Trophoblast cell (in vitro differentiated cells and primary cell): ENCODE measurements around the gene DAG1.

Source experiments
- DNase-seq, 2 donors: peaks; one replicate each; pipeline ENCODE4 v3.0.0-alpha.2; 2016
- H2AFZ ChIP-seq: 2 replicates; pipeline ENCODE4 v1.6.1; 2013; ENCODE audit warnings: low read length, moderate library complexity, mild to moderate bottlenecking; ENCODE audit not compliant: insufficient read depth, poor library complexity
- H2AK5ac ChIP-seq: 2 replicates; pipeline ENCODE4 v1.6.1; 2013; ENCODE audit warnings: mild to moderate bottlenecking, low read length
- H2BK120ac ChIP-seq: 2 replicates; pipeline ENCODE4 v1.6.1; 2013; ENCODE audit warnings: low read length, mild to moderate bottlenecking, moderate library complexity; ENCODE audit not compliant: insufficient read depth, poor library complexity
- H2BK12ac ChIP-seq: 2 replicates; pipeline ENCODE4 v1.6.1; 2013; ENCODE audit warnings: mild to moderate bottlenecking, low read length, moderate library complexity
- H2BK5ac ChIP-seq: 2 replicates; pipeline ENCODE4 v1.6.1; 2013; ENCODE audit warnings: low read length, low read depth, moderate library complexity, mild to moderate bottlenecking; ENCODE audit not compliant: poor library complexity
- H3K14ac ChIP-seq: 2 replicates; pipeline ENCODE4 v1.6.1; 2013; ENCODE audit warnings: mild to moderate bottlenecking, low read length
- H3K18ac ChIP-seq: 2 replicates; pipeline ENCODE4 v1.6.1; 2013; ENCODE audit warnings: mild to moderate bottlenecking, low read length
- H3K23ac ChIP-seq: 2 replicates; pipeline ENCODE4 v1.6.1; 2013; ENCODE audit warnings: low read length
- H3K27ac ChIP-seq: 2 replicates; pipeline ENCODE4 v1.5.1; 2013; ENCODE audit warnings: low read depth, mild to moderate bottlenecking, inconsistent platforms, low read length, moderate library complexity
- H3K27me3 ChIP-seq: 2 replicates; pipeline ENCODE4 v1.6.1; 2013; ENCODE audit warnings: inconsistent platforms, mild to moderate bottlenecking, low read length, moderate library complexity; ENCODE audit not compliant: insufficient read depth
- H3K36me3 ChIP-seq, 2 experiments: 1 replicate in 1 of 2; 2 replicates in 1 of 2; pipeline ENCODE4 v1.6.1; 2013; ENCODE audit warnings: low read length in 2 of 2, mild to moderate bottlenecking in 2 of 2, moderate library complexity in 1 of 2; ENCODE audit not compliant: insufficient read depth in 2 of 2, control insufficient read depth in 1 of 2
- H3K4ac ChIP-seq: 2 replicates; pipeline ENCODE4 v1.6.1; 2013; ENCODE audit warnings: low read depth, mild to moderate bottlenecking, low read length, moderate library complexity
- H3K4me1 ChIP-seq, 2 experiments: 1 replicate in 1 of 2; 2 replicates in 1 of 2; pipeline ENCODE4 v1.6.1; 2013; ENCODE audit warnings: low read length in 2 of 2, mild to moderate bottlenecking in 2 of 2, moderate library complexity in 1 of 2; ENCODE audit not compliant: insufficient read depth in 2 of 2, control insufficient read depth in 1 of 2
- H3K4me2 ChIP-seq: 2 replicates; pipeline ENCODE4 v1.6.1; 2013; ENCODE audit warnings: inconsistent platforms, mild to moderate bottlenecking, low read length, moderate library complexity
- H3K4me3 ChIP-seq: 2 replicates; pipeline ENCODE4 v1.5.1; 2013; ENCODE audit warnings: mild to moderate bottlenecking, low read depth, low read length, inconsistent platforms
- H3K79me1 ChIP-seq: one replicate; pipeline ENCODE4 v1.6.1; 2013; ENCODE audit warnings: low read length
- H3K79me2 ChIP-seq: 2 replicates; pipeline ENCODE4 v1.6.1; 2013; ENCODE audit warnings: low read length, mild to moderate bottlenecking; ENCODE audit not compliant: control insufficient read depth, insufficient read depth, poor library complexity
- H3K9ac ChIP-seq: 2 replicates; pipeline ENCODE4 v1.6.1; 2013; ENCODE audit warnings: mild to moderate bottlenecking, low read length
- H3K9me3 ChIP-seq: 2 replicates; pipeline ENCODE4 v1.6.1; 2013; ENCODE audit warnings: low read depth, mild to moderate bottlenecking, control low read depth, inconsistent platforms, low read length; ENCODE audit not compliant: insufficient read depth
- H4K12ac ChIP-seq: 2 replicates; pipeline ENCODE4 v1.6.1; 2013; ENCODE audit warnings: low read depth, mild to moderate bottlenecking, low read length, moderate library complexity
- H4K8ac ChIP-seq: 2 replicates; pipeline ENCODE4 v1.6.1; 2013; ENCODE audit warnings: low read depth, mild to moderate bottlenecking, low read length, moderate library complexity
- H4K91ac ChIP-seq: one replicate; pipeline ENCODE4 v1.6.1; 2013; ENCODE audit warnings: low read depth, mild to moderate bottlenecking, low read length, moderate library complexity
- WGBS: extraction: QIAGEN DNeasy Blood & Tissue Kit; methylation state at CpG from one replicate; pipeline ENCODE4 v1.1.7; 2013; ENCODE audit warnings: missing lambda C conversion rate; ENCODE audit not compliant: insufficient read length, insufficient coverage; ENCODE audit errors: extremely low coverage; 5-methylcytosine and 5-hydroxymethylcytosine counted together

The DAG1 gene

GRCh38 chr3:49489247-49489646 is 19.2 kb downstream of the DAG1 start:
- whole genome bisulfite sequencing = no CpG with 5 or more reads among the region's 7 CpGs
- Histone ChIP-seq H2BK120ac (no peak overlapping the region), H2BK5ac (no peak overlapping the region)

GRCh38 chr3:49492969-49493368 is 22.9 kb downstream of the DAG1 start:
- Histone ChIP-seq H3K27me3 (no peaks in the 10 kb centered on the region), H3K4me3 (no peak overlapping the region), H2BK5ac (no peak overlapping the region), H3K4me1 (peaks cover 0 to 4% of the 10 kb centered on the region in 2 experiments), H3K18ac (no peak overlapping the region), H4K8ac (no peak overlapping the region), H2AFZ (no peak overlapping the region), H3K9me3 (no peaks in the 10 kb centered on the region), H4K91ac (no peak overlapping the region), H2BK120ac (no peak overlapping the region), H3K79me1 (no peaks in the 10 kb centered on the region), H3K79me2 (peaks cover 16% of the 10 kb centered on the region), H3K23ac (no peak overlapping the region), H4K12ac (no peak overlapping the region), H3K4me2 (no peak overlapping the region), H3K36me3 (peaks cover 23 to 25% of the 10 kb centered on the region in 2 experiments), H3K9ac (no peak overlapping the region), H2AK5ac (no peak overlapping the region), H3K14ac (no peak overlapping the region), H3K27ac (no peak overlapping the region), H2BK12ac (no peak overlapping the region), H3K4ac (no peak overlapping the region)
- WGBS = no CpG with 5 or more reads among the region's 4 CpGs
- no peak for DNase-seq

More at GRCh38 chr3:49489247-49489646, 19.2 kb downstream of the DAG1 start:
- Histone ChIP-seq H4K8ac (no peak overlapping the region), H3K36me3 (peaks cover 20 to 25% of the 10 kb centered on the region in 2 experiments), H3K4me2 (no peak overlapping the region), H3K23ac (no peak overlapping the region), H4K12ac (no peak overlapping the region), H3K9ac (no peak overlapping the region), H3K79me2 (peaks cover 23% of the 10 kb centered on the region), H3K79me1 (no peaks in the 10 kb centered on the region), H2AFZ (no peak overlapping the region), H3K27ac (no peak overlapping the region), H4K91ac (no peak overlapping the region), H2AK5ac (no peak overlapping the region), H3K27me3 (no peaks in the 10 kb centered on the region), H3K14ac (no peak overlapping the region), H3K9me3 (no peaks in the 10 kb centered on the region), H3K4ac (peak overlapping the region; percentile 83), H2BK12ac (no peak overlapping the region), H3K18ac (no peak overlapping the region), H3K4me1 (peaks cover 9 to 15% of the 10 kb centered on the region in 2 experiments), H3K4me3 (no peak overlapping the region)
- DNase-seq = no peak

- Histone ChIP-seq H3K23ac (no peak overlapping the region), H4K12ac (no peak overlapping the region), H2AK5ac (no peak overlapping the region), H2BK5ac (no peak overlapping the region), H4K8ac (no peak overlapping the region), H3K18ac (no peak overlapping the region), H3K36me3 (peaks cover 24 to 26% of the 10 kb centered on the region in 2 experiments), H3K4me2 (no peak overlapping the region), H3K4me1 (peaks cover 0 to 4% of the 10 kb centered on the region in 2 experiments), H3K27ac (no peak overlapping the region), H2BK120ac (no peak overlapping the region), H3K9ac (no peak overlapping the region), H3K4me3 (no peak overlapping the region), H3K14ac (no peak overlapping the region), H2AFZ (no peak overlapping the region), H4K91ac (no peak overlapping the region), H3K79me1 (no peaks in the 10 kb centered on the region), H3K79me2 (peaks cover 19% of the 10 kb centered on the region), H3K27me3 (no peaks in the 10 kb centered on the region), H3K4ac (peak overlapping the region; percentile 41), H3K9me3 (no peaks in the 10 kb centered on the region), H2BK12ac (no peak overlapping the region)
- DNase-seq = no peak
- WGBS = no CpG with 5 or more reads among the region's 2 CpGs
These were observed 23.8 kb downstream of the DAG1 start for GRCh38 chr3:49493901-49494300.

- H4K8ac ChIP-seq = no peak overlapping the region
These were observed 25.0 kb downstream of the DAG1 start for GRCh38 chr3:49495023-49495422.

More at GRCh38 chr3:49495023-49495422, 25.0 kb downstream of the DAG1 start:
- peaks cover 21% of the 10 kb centered on the region for H3K79me2 ChIP-seq
- no peak overlapping the region for H4K91ac ChIP-seq
- no peak overlapping the region for H3K4me3 ChIP-seq
- H2AK5ac ChIP-seq = no peak overlapping the region
- H3K9me3 ChIP-seq = no peaks in the 10 kb centered on the region
- H3K4me1 ChIP-seq = peaks cover 0 to 4% of the 10 kb centered on the region in 2 experiments
- no peak overlapping the region for H4K12ac ChIP-seq
- no peak overlapping the region for H3K27ac ChIP-seq
- H2AFZ ChIP-seq = no peak overlapping the region
- no peak overlapping the region for H3K14ac ChIP-seq
- no peak overlapping the region for H3K9ac ChIP-seq
- H3K4me2 ChIP-seq = no peak overlapping the region
- H3K36me3 ChIP-seq = peaks cover 16 to 26% of the 10 kb centered on the region in 2 experiments
- H2BK120ac ChIP-seq = no peak overlapping the region
- H3K18ac ChIP-seq = peak overlapping the region; percentile 8
- no peaks in the 10 kb centered on the region for H3K79me1 ChIP-seq
- no peak overlapping the region for H3K23ac ChIP-seq
- H2BK12ac ChIP-seq = no peak overlapping the region
- DNase-seq = no peak
- H3K27me3 ChIP-seq = no peaks in the 10 kb centered on the region
- peak overlapping the region; percentile 81 for H3K4ac ChIP-seq
- no peak overlapping the region for H2BK5ac ChIP-seq
